Measurements from ENCODE around the gene USP44. TPM values are rescaled to one million over a fixed set of nuclear protein-coding genes. Genes with fewer than 3 reads are reported as not detected.

Gene USP44
- total and polyA plus RNA-seq, 2 of the 8 experiments (the other 6 are each of a cell fraction or from before 2014, with no cell fraction given) = 129 to 197 TPM

GRCh38 chr12:95557625-95558024, 6.3 kb upstream of the USP44 start:
- H4K91ac ChIP-seq (replicated peaks; ENCODE audit: insufficient read length, low read length) = no peak overlapping the region
- no peak overlapping the region for H3K4me2 ChIP-seq (ENCODE audit: insufficient read depth in 1 of 2, low read depth in 2 of 2, low read length in 2 of 2)
- no peaks in the 10 kb centered on the region for H3K27me3 ChIP-seq (replicated peaks in 1 of 4; ENCODE audit: control insufficient read depth in 3 of 4, extremely low read depth in 1 of 4, insufficient read depth in 3 of 4, low read length in 3 of 4)
- CTCF ChIA-PET (ENCODE audit: partially characterized antibody) = interaction anchor here (0.6 to 1.4 kb wide), 4 partner anchors 16 to 22 kb away, joined by 3 to 5 read pairs (median 4); no protein-coding TSS in a partner anchor
- no peak overlapping the region for H2BK12ac ChIP-seq (ENCODE audit: low read depth, low read length)
- H3K27ac ChIP-seq (ENCODE audit: low read depth, low read length) = no peak overlapping the region
- H2AK5ac ChIP-seq (ENCODE audit: low read depth, low read length) = no peak overlapping the region
- no peak overlapping the region for H3K4me3 ChIP-seq (ENCODE audit: extremely low read depth in 1 of 4, insufficient read depth in 2 of 4, low read depth in 3 of 4, low read length in 4 of 4)
- peaks cover 0 to 32% of the 10 kb centered on the region in 2 experiments; a peak in 2 of 4 replicates for H3K79me2 ChIP-seq (ENCODE audit: control insufficient read depth in 1 of 2, insufficient read depth in 2 of 2, low read length in 2 of 2)
- no peak overlapping the region for H4K5ac ChIP-seq (ENCODE audit: insufficient read length, low read depth, low read length)
- no peak for DNase-seq (ENCODE audit: low read depth in 1 of 2, low spot score in 2 of 2)
- no peaks in the 10 kb centered on the region for H4K20me1 ChIP-seq (replicated peaks in 1 of 2; ENCODE audit: control insufficient read depth in 1 of 2, insufficient read depth in 2 of 2, low read length in 2 of 2)
- no peak overlapping the region for H2AFZ ChIP-seq (ENCODE audit: low read length)
- no peak for FAIRE-seq
- no peak overlapping the region for H3K23ac ChIP-seq (ENCODE audit: insufficient read length)
- H3K18ac ChIP-seq (ENCODE audit: extremely low read depth, low read length) = no peak overlapping the region
- H2BK120ac ChIP-seq (replicated peaks; ENCODE audit: low read depth, low read length) = no peak overlapping the region
- no peak overlapping the region for H3K9ac ChIP-seq (replicated peaks in 1 of 4; ENCODE audit: extremely low read depth in 1 of 4, low read depth in 3 of 4, low read length in 3 of 4)
- POLR2A ChIA-PET (ENCODE audit: partially characterized antibody) = interaction anchor here (0.6 to 2.6 kb wide), 4 partner anchors 10 to 418 kb away, joined by 3 to 10 read pairs (median 4); partner anchors contain the start of genes FGD6 and VEZT
- H3K36me3 ChIP-seq (ENCODE audit: control insufficient read depth in 2 of 4, insufficient read depth in 4 of 4, low read length in 3 of 4) = peaks cover 0 to 10% (median 1%) of the 10 kb centered on the region in 4 experiments; a peak in 4 of 8 replicates
- no peak overlapping the region for H2BK15ac ChIP-seq (ENCODE audit: low read length)
- H3K9me3 ChIP-seq (ENCODE audit: insufficient read depth in 2 of 2, low read depth in 1 of 2, low read length in 1 of 2) = no peaks in the 10 kb centered on the region
- H3K79me1 ChIP-seq (ENCODE audit: low read depth, low read length) = no peaks in the 10 kb centered on the region; the same call in 1 of the 2 replicates
- H3K4ac ChIP-seq (replicated peaks; ENCODE audit: insufficient read length, low read depth, low read length) = no peak overlapping the region
- H2BK20ac ChIP-seq (ENCODE audit: low read length) = no peak overlapping the region
- no peak overlapping the region for H4K8ac ChIP-seq (ENCODE audit: extremely low read depth, insufficient read depth, low read length)
- no peak overlapping the region for H2BK5ac ChIP-seq (ENCODE audit: low read depth, low read length)
- no peak overlapping the region for H3K56ac ChIP-seq (replicated peaks; ENCODE audit: insufficient read length, low read depth, low read length)
- H3K23me2 ChIP-seq (ENCODE audit: low read depth, low read length) = no peaks in the 10 kb centered on the region; the same call in 1 of the 2 replicates
- no peak overlapping the region for H3K14ac ChIP-seq (ENCODE audit: insufficient read length)
- WGBS, 2 experiments (ENCODE audit: extremely low coverage in 1 of 2, insufficient coverage in 1 of 2, insufficient read length in 1 of 2, insufficient replicate concordance in 2 of 2, low coverage in 1 of 2, low lambda C conversion rate in 2 of 2, missing lambda C conversion rate in 1 of 2) = 80% methylated on average over 1 of the region's 1 CpG; no CpG with 5 or more reads in 1 of the 2 experiments
- TF ChIP-seq BCL11A (IDR thresholded peaks at IDR 0.05; ENCODE audit: low read depth in 2 of 2, low read length in 2 of 2) (no peak), CHD1 (IDR thresholded peaks at IDR 0.05; ENCODE audit: low read depth, low read length) (no peak), RXRA (IDR thresholded peaks at IDR 0.05; ENCODE audit: insufficient read depth, low read depth, low read length) (no peak), SIX5 (IDR thresholded peaks at IDR 0.05; ENCODE audit: low read depth, low read length) (no peak), BACH1 (IDR thresholded peaks at IDR 0.05; ENCODE audit: low read length) (no peak)
- TF ChIP-seq, protein P1, sequence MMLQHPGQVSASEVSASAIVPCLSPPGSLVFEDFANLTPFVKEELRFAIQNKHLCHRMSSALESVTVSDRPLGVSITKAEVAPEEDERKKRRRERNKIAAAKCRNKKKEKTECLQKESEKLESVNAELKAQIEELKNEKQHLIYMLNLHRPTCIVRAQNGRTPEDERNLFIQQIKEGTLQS (IDR thresholded peaks at IDR 0.05; ENCODE audit: insufficient read depth, low read depth, low read length) = no peak
- peaks cover 0 to 9% (median 2%) of the 10 kb centered on the region in 4 experiments; a peak in 5 of 7 replicates for H3K4me1 ChIP-seq (replicated peaks in 1 of 4; ENCODE audit: control insufficient read depth in 3 of 4, insufficient read depth in 4 of 4, low read length in 3 of 4)
